NB4 (cell line): ENCODE measurements around the gene AQP1.

Experiments
- DNase-seq: peaks from one replicate; pipeline ENCODE4 v3.0.0; 2010; ENCODE audit warnings: low read depth
- H3K4me3 ChIP-seq: one replicate; pipeline ENCODE4 v1.5.1; 2011; ENCODE audit warnings: mild to moderate bottlenecking, low read depth, low read length, moderate library complexity
- MYC ChIP-seq: IDR thresholded peaks from 2 replicates; pipeline ENCODE4 v1.6.1; 2011; ENCODE audit warnings: low read depth, low read length
- POLR2A ChIP-seq: IDR thresholded peaks from 2 replicates; pipeline ENCODE4 v1.6.1; 2011; ENCODE audit warnings: mild to moderate bottlenecking; ENCODE audit not compliant: insufficient read length; ENCODE audit errors: extremely low read depth
- TF ChIP-seq, protein P1 (sequence below): IDR thresholded peaks from one replicate; pipeline ENCODE4 v1.5.1; 2012; ENCODE audit warnings: low read depth, low read length
- TF ChIP-seq, protein P2 (sequence below): IDR thresholded peaks from 2 replicates; pipeline ENCODE4 v1.6.1; 2011; ENCODE audit warnings: low read depth, low read length

The AQP1 gene

DNA sequence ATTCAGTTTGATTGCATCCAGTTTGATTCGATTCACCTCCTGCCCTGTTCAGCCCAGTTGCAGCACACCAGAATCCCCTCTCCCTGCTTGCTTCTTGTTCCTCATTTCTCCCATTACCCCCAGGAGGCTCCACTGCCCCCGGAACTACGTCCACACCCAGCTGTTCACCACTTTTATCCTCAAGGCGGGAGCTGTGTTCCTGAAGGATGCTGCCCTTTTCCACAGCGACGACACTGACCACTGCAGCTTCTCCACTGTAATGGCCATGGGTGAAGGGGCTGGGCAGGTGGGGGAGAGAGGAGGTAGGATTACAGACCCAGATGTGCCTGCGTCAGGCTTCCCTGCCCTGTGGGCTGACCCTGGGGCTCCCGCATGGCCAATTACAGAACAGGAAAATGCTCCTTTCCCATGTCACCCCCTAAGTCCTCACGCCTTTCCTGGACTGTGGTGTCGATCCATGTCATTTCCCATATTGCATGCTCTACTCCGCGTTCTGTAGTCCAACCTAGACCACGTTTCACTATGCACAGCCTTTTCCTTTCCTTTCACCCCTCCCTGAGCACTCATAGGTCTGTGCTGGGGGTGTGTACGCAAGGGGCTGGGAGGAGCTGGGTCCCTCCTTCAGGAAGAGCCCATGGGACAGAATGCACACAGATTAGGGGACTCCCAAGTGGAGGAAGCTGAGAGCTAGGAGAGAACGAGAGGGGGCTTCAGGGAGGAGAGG, 60.3 kb downstream of the AQP1 start:
- H3K4me3 ChIP-seq, result no peak overlapping the region
- no peak for DNase-seq
- TF ChIP-seq MYC (no peak), POLR2A (no peak)
- TF ChIP-seq, protein P1, sequence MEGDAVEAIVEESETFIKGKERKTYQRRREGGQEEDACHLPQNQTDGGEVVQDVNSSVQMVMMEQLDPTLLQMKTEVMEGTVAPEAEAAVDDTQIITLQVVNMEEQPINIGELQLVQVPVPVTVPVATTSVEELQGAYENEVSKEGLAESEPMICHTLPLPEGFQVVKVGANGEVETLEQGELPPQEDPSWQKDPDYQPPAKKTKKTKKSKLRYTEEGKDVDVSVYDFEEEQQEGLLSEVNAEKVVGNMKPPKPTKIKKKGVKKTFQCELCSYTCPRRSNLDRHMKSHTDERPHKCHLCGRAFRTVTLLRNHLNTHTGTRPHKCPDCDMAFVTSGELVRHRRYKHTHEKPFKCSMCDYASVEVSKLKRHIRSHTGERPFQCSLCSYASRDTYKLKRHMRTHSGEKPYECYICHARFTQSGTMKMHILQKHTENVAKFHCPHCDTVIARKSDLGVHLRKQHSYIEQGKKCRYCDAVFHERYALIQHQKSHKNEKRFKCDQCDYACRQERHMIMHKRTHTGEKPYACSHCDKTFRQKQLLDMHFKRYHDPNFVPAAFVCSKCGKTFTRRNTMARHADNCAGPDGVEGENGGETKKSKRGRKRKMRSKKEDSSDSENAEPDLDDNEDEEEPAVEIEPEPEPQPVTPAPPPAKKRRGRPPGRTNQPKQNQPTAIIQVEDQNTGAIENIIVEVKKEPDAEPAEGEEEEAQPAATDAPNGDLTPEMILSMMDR, result no peak
- TF ChIP-seq, protein P2, sequence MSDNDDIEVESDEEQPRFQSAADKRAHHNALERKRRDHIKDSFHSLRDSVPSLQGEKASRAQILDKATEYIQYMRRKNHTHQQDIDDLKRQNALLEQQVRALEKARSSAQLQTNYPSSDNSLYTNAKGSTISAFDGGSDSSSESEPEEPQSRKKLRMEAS, result no peak

DNA sequence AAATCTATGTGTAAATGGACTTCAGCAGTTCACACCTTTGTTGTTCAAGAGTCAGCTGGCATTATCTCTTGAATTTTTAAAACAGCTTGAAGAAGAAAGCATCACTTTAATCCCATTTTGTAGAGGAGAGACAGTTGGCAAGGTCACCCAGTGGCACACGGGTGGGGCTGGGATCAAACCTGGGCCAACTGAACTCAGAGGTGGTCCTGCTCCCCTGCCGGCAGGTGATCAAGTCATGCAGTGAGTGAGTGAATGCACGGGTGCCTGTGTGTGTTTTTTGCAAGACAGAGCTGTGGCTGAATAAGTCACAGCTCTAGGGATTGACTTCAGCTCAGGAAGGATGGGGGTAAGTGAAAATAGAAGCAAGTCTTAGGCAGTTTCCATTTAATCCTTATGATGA, 61.6 kb downstream of the AQP1 start:
- no peak overlapping the region for H3K4me3 ChIP-seq
- DNase-seq, result no peak
- TF ChIP-seq POLR2A (no peak), MYC (no peak)
- TF ChIP-seq, protein P2, result no peak

DNA sequence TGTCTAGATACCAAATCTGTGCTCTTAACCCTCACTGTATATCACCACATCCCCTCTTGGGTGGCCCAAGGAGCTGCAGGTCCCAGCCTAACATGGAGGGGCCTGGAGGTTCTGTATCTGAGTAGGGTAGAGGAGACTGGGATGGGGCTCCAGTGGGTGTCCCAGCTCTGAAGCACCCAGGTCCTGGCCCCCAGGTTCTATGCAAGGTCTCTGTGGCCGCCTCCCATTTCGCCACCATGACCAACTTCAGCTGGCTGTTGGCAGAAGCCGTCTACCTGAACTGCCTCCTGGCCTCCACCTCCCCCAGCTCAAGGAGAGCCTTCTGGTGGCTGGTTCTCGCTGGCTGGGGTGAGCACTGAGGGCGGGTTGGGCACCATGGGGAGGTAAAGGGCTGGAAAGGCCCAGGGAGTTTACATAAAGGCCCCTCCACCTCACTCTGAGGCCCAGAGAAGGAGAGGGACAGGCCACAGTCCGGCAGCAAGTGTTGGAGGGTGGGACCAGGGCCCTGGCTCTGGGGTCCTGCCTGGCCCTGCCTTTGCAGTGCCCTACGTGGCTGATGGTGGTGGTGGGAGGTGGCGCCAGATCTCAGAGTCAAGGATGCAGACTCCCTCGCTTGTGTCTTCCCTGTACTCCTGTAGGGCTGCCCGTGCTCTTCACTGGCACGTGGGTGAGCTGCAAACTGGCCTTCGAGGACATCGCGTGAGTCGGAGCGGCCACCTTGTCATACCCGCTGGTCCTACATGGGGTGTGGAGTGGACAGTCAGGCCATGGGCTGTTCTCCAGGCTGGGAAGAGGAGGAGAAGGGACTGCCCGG, 62.3 kb downstream of the AQP1 start:
- DNase-seq, result no peak
- TF ChIP-seq, protein P1, result no peak
- no peak for TF ChIP-seq POLR2A
- TF ChIP-seq, protein P2, result no peak
- TF ChIP-seq MYC, result no peak

DNA sequence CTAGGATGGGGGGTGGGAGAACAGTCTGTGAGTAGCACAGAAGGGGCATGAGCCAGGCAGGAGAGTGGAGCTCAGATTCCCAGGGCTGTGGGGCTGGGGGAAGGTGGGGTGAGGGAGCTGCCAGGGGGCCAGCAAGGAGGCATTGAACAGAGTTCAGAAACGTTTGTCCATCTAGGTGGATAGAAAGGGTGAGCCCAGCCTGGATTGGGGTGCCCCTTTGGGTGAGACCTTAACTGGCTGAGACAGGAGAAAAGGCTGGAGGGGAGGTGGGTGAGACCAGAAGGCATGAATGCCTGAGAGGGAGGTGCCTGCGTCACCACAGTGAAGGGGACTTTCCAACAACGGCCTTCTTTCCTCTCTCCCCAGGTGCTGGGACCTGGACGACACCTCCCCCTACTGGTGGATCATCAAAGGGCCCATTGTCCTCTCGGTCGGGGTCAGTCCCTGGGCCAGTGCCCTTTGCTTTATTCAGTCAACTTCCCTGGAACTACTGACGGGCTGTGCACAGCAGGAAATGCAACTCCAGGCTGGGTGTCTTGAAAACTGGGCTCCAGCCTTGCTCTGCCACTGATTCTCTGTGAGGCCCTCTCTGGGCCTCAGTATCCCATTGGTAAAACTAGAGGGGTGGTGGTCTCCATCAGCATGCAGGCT, 63.1 kb downstream of the AQP1 start:
- H3K4me3 ChIP-seq, result no peak overlapping the region
- DNase-seq, result peak; percentile 72
- no peak for TF ChIP-seq MYC
- TF ChIP-seq, protein P1, result peak; percentile 95

More for the DNA sequence above, 62.3 kb downstream of the AQP1 start:
- no peak overlapping the region for H3K4me3 ChIP-seq
